K562 (cell line): ENCODE measurements around the gene DROSHA. TPM values are rescaled to one million over a fixed set of nuclear protein-coding genes. Genes with fewer than 3 reads are reported as not detected.

ENCODE experiments used
- CEBPZ ChIP-seq: fragments of 150-350 bp; IDR thresholded peaks from 2 replicates; pipeline ENCODE4 v1.6.1; 2014; ENCODE audit warnings: low read depth, mild to moderate bottlenecking, low read length, borderline replicate concordance
- CREB1 ChIP-seq, 2 experiments: sonication (generic) in 1 of 2; formaldehyde crosslinking in 1 of 2; IDR thresholded peaks; 2 replicates each; pipeline versions ENCODE4 v1.6.1 to v1.8.0; 2012 to 2022; ENCODE audit warnings: inconsistent platforms in 1 of 2, mild to moderate bottlenecking in 1 of 2, missing genetic modification reagents in 1 of 2, moderate library complexity in 1 of 2
- DACH1 ChIP-seq: fragments of 450-650 bp; IDR thresholded peaks from 2 replicates; pipeline ENCODE4 v1.6.1; 2018; ENCODE audit not compliant: partially characterized antibody
- MAX ChIP-seq: sonication (generic); formaldehyde crosslinking; IDR thresholded peaks from 2 replicates; pipeline ENCODE4 v1.9.0; 2022; ENCODE audit warnings: mild to moderate bottlenecking, missing genetic modification reagents
- MYNN ChIP-seq, 2 experiments: sonication (generic); formaldehyde crosslinking in 1 of 2; IDR thresholded peaks; 2 replicates each; pipeline versions ENCODE4 v1.5.0 to v1.6.1; 2016 to 2020; ENCODE audit warnings: antibody characterized with exemption in 1 of 2, missing genetic modification reagents in 1 of 2
- NEUROD1 ChIP-seq: fragments of 150-350 bp; IDR thresholded peaks from 2 replicates; pipeline ENCODE4 v1.6.1; 2014; ENCODE audit warnings: borderline replicate concordance, low read length, low read depth; ENCODE audit not compliant: partially characterized antibody
- NFXL1 ChIP-seq: fragments of 450-650 bp; formaldehyde crosslinking; IDR thresholded peaks from 2 replicates; pipeline ENCODE4 v1.4.0; 2021; ENCODE audit warnings: mild to moderate bottlenecking
- NR2C1 ChIP-seq, 2 experiments: fragments of 450-650 bp; IDR thresholded peaks; 2 replicates each; pipeline ENCODE4 v1.6.1; 2017; ENCODE audit warnings: mild to moderate bottlenecking in 2 of 2, antibody characterized with exemption in 1 of 2, inconsistent platforms in 1 of 2, missing compliant biosample characterization in 1 of 2, missing genetic modification characterization in 1 of 2
- PHF20 ChIP-seq: fragments of 450-650 bp; IDR thresholded peaks from 2 replicates; pipeline ENCODE4 v1.6.1; 2018; ENCODE audit not compliant: partially characterized antibody
- RBM25 ChIP-seq: fragments of 200-400 bp; formaldehyde crosslinking; IDR thresholded peaks from 2 replicates; pipeline ENCODE4 v1.6.1; 2018; ENCODE audit warnings: low read length, low read depth, moderate library complexity; ENCODE audit not compliant: severe bottlenecking
- SMARCE1 ChIP-seq: fragments of 450-650 bp; IDR thresholded peaks from 2 replicates; pipeline ENCODE4 v1.7.1; 2016; ENCODE audit warnings: mild to moderate bottlenecking
- TAF7 ChIP-seq: fragments of 450-650 bp; IDR thresholded peaks from 2 replicates; pipeline ENCODE4 v1.6.1; 2016; ENCODE audit warnings: missing genetic modification characterization, missing compliant biosample characterization
- TRIM24 ChIP-seq, 2 experiments: fragments of 450-650 bp; IDR thresholded peaks; 2 replicates each; pipeline ENCODE4 v1.6.1; 2016
- ZNF197 ChIP-seq: fragments of 200-800 bp; sonication (Bioruptor generic); IDR thresholded peaks from 2 replicates; pipeline ENCODE4 v1.6.1; 2016; ENCODE audit warnings: low read depth, missing genetic modification characterization, missing compliant biosample characterization
- ZNF232 ChIP-seq: sonication (generic); formaldehyde crosslinking; IDR thresholded peaks from 2 replicates; pipeline ENCODE4 v1.8.0; 2022; ENCODE audit warnings: mild to moderate bottlenecking, missing genetic modification reagents
- ZNF398 ChIP-seq: fragments of 250-450 bp; sonication (Bioruptor Pico); IDR thresholded peaks from 2 replicates; pipeline ENCODE4 v1.8.0; 2021; ENCODE audit warnings: moderate library complexity, mild to moderate bottlenecking, inconsistent platforms
- ZNF695 ChIP-seq: fragments of 450-650 bp; formaldehyde crosslinking; IDR thresholded peaks from 2 replicates; pipeline ENCODE4 v1.4.0; 2020; ENCODE audit warnings: mild to moderate bottlenecking, moderate library complexity
- polyA plus RNA-seq, 8 experiments: library from polyadenylated mRNA; depleted of rRNA in 4 of 8; stranded (reverse) in 5 of 8; unstranded in 3 of 8; fragments of >200 nt; fragmentation: Nextera tagmentation in 2 of 8; fragmentation: Illumina TruSeq in 1 of 8; extraction: Ambion mirVana in 2 of 8; extraction: Trizol in 1 of 8; gene quantifications; 2 replicates each; pipeline versions ENCODE4 v1.2.1 to v1.2.3, GENCODE V29; 2011 to 2014; ENCODE audit warnings: inconsistent platforms in 1 of 8, missing spikeins in 1 of 8
- total RNA-seq, 7 experiments: library from RNA; depleted of rRNA in 6 of 7; stranded (reverse); fragments of >200 nt in 6 of 7; fragmentation: Illumina TruSeq in 2 of 7; extraction: Trizol in 2 of 7; gene quantifications; 2 replicates each; pipeline versions ENCODE4 v1.2.1 to v1.2.3, GENCODE V29; 2011 to 2021; ENCODE audit warnings: low replicate concordance in 1 of 7
- TF ChIP-seq, protein P1 (sequence below), 2 experiments: IDR thresholded peaks in 1 of 2; conservative IDR thresholded peaks in 1 of 2; 2 replicates each; pipeline ENCODE4 v1.6.1; 2016; ENCODE audit warnings: low read depth in 2 of 2, mild to moderate bottlenecking in 1 of 2, missing compliant biosample characterization in 1 of 2, missing genetic modification characterization in 1 of 2, moderate library complexity in 1 of 2

DROSHA gene
- total and polyA plus RNA-seq, 9 of the 15 experiments (the other 6 are each of a cell fraction or from before 2014, with no cell fraction given) = 52.5 to 109 (median 68.9) TPM

DNA sequence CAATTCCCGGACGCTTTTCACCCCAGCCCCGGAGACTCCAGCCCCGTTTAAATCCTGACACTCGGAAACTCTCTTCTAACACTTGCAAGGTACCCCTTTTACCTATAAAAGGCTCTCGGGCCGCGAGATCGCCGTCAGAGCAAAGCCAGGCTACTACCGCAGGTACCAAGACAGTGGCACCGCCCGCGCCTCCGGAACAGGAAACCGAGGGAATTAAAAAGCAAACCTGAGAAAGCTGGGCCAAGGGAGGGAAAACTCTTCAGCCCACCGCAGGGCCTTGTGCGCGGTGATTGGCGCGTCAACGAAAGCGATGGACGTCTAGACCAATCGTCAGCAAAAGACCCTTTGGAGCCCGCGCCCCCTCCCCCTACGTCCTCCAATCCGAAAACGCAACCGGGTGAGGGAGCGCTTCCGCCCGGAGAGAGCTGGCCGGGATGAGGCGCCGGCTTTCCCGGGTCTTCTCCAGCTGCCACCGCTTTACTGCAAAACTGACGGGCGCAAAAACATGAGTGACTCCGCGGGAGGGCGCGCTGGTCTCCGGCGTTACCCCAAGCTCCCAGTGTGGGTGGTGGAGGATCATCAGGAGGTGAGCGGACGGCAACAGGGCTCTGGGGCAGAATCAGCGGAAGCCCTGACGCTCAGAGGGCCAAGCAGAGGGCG lies at the start of gene DROSHA, which contains the start of gene C5orf22 (continued):
- peak; percentile 83 for TF ChIP-seq CEBPZ
- no peak for TF ChIP-seq ZNF398
- TF ChIP-seq ZNF695 (CRISPR knock-in tag) = peak; percentile 39; the same call in 1 of the 2 replicates
- no peak for TF ChIP-seq DACH1
- TF ChIP-seq, protein P1, sequence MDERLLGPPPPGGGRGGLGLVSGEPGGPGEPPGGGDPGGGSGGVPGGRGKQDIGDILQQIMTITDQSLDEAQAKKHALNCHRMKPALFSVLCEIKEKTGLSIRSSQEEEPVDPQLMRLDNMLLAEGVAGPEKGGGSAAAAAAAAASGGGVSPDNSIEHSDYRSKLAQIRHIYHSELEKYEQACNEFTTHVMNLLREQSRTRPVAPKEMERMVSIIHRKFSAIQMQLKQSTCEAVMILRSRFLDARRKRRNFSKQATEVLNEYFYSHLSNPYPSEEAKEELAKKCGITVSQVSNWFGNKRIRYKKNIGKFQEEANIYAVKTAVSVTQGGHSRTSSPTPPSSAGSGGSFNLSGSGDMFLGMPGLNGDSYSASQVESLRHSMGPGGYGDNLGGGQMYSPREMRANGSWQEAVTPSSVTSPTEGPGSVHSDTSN (CRISPR knock-in tag; IDR thresholded peaks at IDR 0.05; ENCODE audit: low read depth) = peak; percentile 62
- TF ChIP-seq, protein P1 (tag; conservative IDR thresholded peaks at IDR 0.05; ENCODE audit: low read depth) = peak; percentile 97
- TF ChIP-seq RBM25 = peak; percentile 97
- TF ChIP-seq ZNF197 (CRISPR knock-in tag) = no peak
- 0 out of 2 replicates have a peak, but pooled peaks have one; percentile 15 for TF ChIP-seq SMARCE1
- peak; percentile 56 for TF ChIP-seq MAX (CRISPR knock-in tag)
- TF ChIP-seq MYNN (IDR thresholded peaks at IDR 0.05) = no peak
- no peak for TF ChIP-seq MYNN (CRISPR knock-in tag; IDR thresholded peaks at IDR 0.05)
- TF ChIP-seq TAF7 (tag) = no peak
- TF ChIP-seq NR2C1 (IDR thresholded peaks at IDR 0.05) = peak; percentile 98
- TF ChIP-seq NR2C1 (tag; IDR thresholded peaks at IDR 0.05) = peak; percentile 98
- peak in 1 of 2 experiments; percentile 47; a peak in 2 of 4 replicates for TF ChIP-seq TRIM24 (IDR thresholded peaks at IDR 0.05)
- peak; percentile 96 for TF ChIP-seq NEUROD1
- TF ChIP-seq CREB1 (IDR thresholded peaks at IDR 0.05) = peak; percentile 72
- TF ChIP-seq CREB1 (CRISPR knock-in tag; IDR thresholded peaks at IDR 0.05) = peak; percentile 76
- TF ChIP-seq ZNF232 (CRISPR knock-in tag) = 0 out of 2 replicates have a peak, but pooled peaks have one; percentile 17
- 0 out of 2 replicates have a peak, but pooled peaks have one; percentile 25 for TF ChIP-seq NFXL1 (CRISPR knock-in tag)
- peak; percentile 88 for TF ChIP-seq PHF20
